Measurements from ENCODE around the gene PDIA2. TPM values are rescaled to one million over a fixed set of nuclear protein-coding genes. Genes with fewer than 3 reads are reported as not detected.
A peak's percentile ranks its signal among the peaks of the same experiment; 100 is the strongest.

PDIA2 gene
- total RNA-seq (under 1 TPM in 1 of 2 donors, not detected in 1; 0.99 TPM), total RNA-seq (0 to 0.12 reads per million in 2 donors)

GRCh38 chr16:283033-283805 is at the start of gene PDIA2:
Gene PDIA2, plus strand, starts transcription at chr16:283164. Its CDS starts 6 bp downstream, at chr16:283170.
- H3K27ac Mint-ChIP-seq = no peak within 1 kb of the TSS
- DNase-seq (no peak), ATAC-seq (no peak)
- peaks cover 2% of the 10 kb centered on the region for H3K36me3 Mint-ChIP-seq (ENCODE audit: low read depth)
- H3K27me3 Mint-ChIP-seq = no peaks in the 10 kb centered on the region
- H3K9me3 ChIP-seq (ENCODE audit: control insufficient read depth, low read length, poor library complexity, severe bottlenecking) = no peaks in the 10 kb centered on the region
- no peak within 1 kb of the TSS for H3K4me3 Mint-ChIP-seq
- peaks cover 5% of the 10 kb centered on the region for H3K4me1 Mint-ChIP-seq

GRCh38 chr16:234468-235305 is 48.3 kb upstream of the PDIA2 start, which contains the start of gene FAM234A:
Gene FAM234A, plus strand, starts transcription at chr16:234821. Its CDS starts 19,593 bp downstream, at chr16:254414.
- Mint-ChIP-seq H3K36me3 (ENCODE audit: low read depth) (no peaks in the 10 kb centered on the region), H3K4me1 (peaks cover 13% of the 10 kb centered on the region), H3K27me3 (no peaks in the 10 kb centered on the region), H3K27ac (peak within 1 kb of the TSS; percentile 99), H3K4me3 (peak within 1 kb of the TSS; percentile 94)
- H3K9me3 ChIP-seq (ENCODE audit: control insufficient read depth, low read length, poor library complexity, severe bottlenecking) = no peaks in the 10 kb centered on the region
- peak; percentile 93 to 98 (median 94) for DNase-seq
- peak; percentile 90 for ATAC-seq

- Mint-ChIP-seq H3K27ac (peak overlapping the region; percentile 11), H3K27me3 (no peaks in the 10 kb centered on the region), H3K4me3 (no peak overlapping the region), H3K36me3 (ENCODE audit: low read depth) (no peaks in the 10 kb centered on the region), H3K4me1 (peaks cover 7% of the 10 kb centered on the region)
- DNase-seq = no peak
- H3K9me3 ChIP-seq (ENCODE audit: control insufficient read depth, low read length, poor library complexity, severe bottlenecking) = no peaks in the 10 kb centered on the region
- no peak for ATAC-seq
These were observed 43.1 kb upstream of the PDIA2 start for GRCh38 chr16:239948-240277.

GRCh38 chr16:240559-240958 is 42.4 kb upstream of the PDIA2 start:
- Mint-ChIP-seq H3K4me1 (peaks cover 3% of the 10 kb centered on the region), H3K36me3 (ENCODE audit: low read depth) (no peaks in the 10 kb centered on the region), H3K4me3 (no peak overlapping the region), H3K27me3 (no peaks in the 10 kb centered on the region), H3K27ac (no peak overlapping the region)
- ATAC-seq = no peak
- H3K9me3 ChIP-seq (ENCODE audit: control insufficient read depth, low read length, poor library complexity, severe bottlenecking) = no peaks in the 10 kb centered on the region
- no peak for DNase-seq

GRCh38 chr16:242281-242680 is 40.7 kb upstream of the PDIA2 start:
- ATAC-seq (no peak), DNase-seq (no peak)
- H3K9me3 ChIP-seq (ENCODE audit: control insufficient read depth, low read length, poor library complexity, severe bottlenecking) = no peaks in the 10 kb centered on the region
- Mint-ChIP-seq H3K27me3 (no peaks in the 10 kb centered on the region), H3K27ac (peak overlapping the region; percentile 27), H3K36me3 (ENCODE audit: low read depth) (no peaks in the 10 kb centered on the region), H3K4me3 (no peak overlapping the region), H3K4me1 (peaks cover 2% of the 10 kb centered on the region)

GRCh38 chr16:243348-243747 is 39.6 kb upstream of the PDIA2 start:
- Mint-ChIP-seq H3K27me3 (no peaks in the 10 kb centered on the region), H3K4me1 (peaks cover 2% of the 10 kb centered on the region), H3K4me3 (no peak overlapping the region), H3K36me3 (ENCODE audit: low read depth) (no peaks in the 10 kb centered on the region), H3K27ac (peak overlapping the region; percentile 27)
- no peak for DNase-seq
- no peak for ATAC-seq
- H3K9me3 ChIP-seq (ENCODE audit: control insufficient read depth, low read length, poor library complexity, severe bottlenecking) = no peaks in the 10 kb centered on the region

GRCh38 chr16:245105-245504 is 37.9 kb upstream of the PDIA2 start:
- Mint-ChIP-seq H3K27ac (no peak overlapping the region), H3K27me3 (no peaks in the 10 kb centered on the region), H3K4me3 (no peak overlapping the region), H3K4me1 (peaks cover 2% of the 10 kb centered on the region), H3K36me3 (ENCODE audit: low read depth) (no peaks in the 10 kb centered on the region)
- ATAC-seq (no peak), DNase-seq (no peak)
- H3K9me3 ChIP-seq (ENCODE audit: control insufficient read depth, low read length, poor library complexity, severe bottlenecking) = no peaks in the 10 kb centered on the region

- Mint-ChIP-seq H3K36me3 (ENCODE audit: low read depth) (no peaks in the 10 kb centered on the region), H3K27me3 (no peaks in the 10 kb centered on the region), H3K27ac (no peak overlapping the region), H3K4me3 (no peak overlapping the region), H3K4me1 (peaks cover 2% of the 10 kb centered on the region)
- ATAC-seq (no peak), DNase-seq (no peak)
- H3K9me3 ChIP-seq (ENCODE audit: control insufficient read depth, low read length, poor library complexity, severe bottlenecking) = no peaks in the 10 kb centered on the region
These were observed 35.9 kb upstream of the PDIA2 start for GRCh38 chr16:247027-247426.

- H3K27me3 Mint-ChIP-seq = no peaks in the 10 kb centered on the region
- no peaks in the 10 kb centered on the region for H3K36me3 Mint-ChIP-seq (ENCODE audit: low read depth)
- no peaks in the 10 kb centered on the region for H3K9me3 ChIP-seq (ENCODE audit: control insufficient read depth, low read length, poor library complexity, severe bottlenecking)
- ATAC-seq (no peak), DNase-seq (no peak)
- H3K4me1 Mint-ChIP-seq = peaks cover 14% of the 10 kb centered on the region
- H3K27ac Mint-ChIP-seq = no peak overlapping the region
- no peak overlapping the region for H3K4me3 Mint-ChIP-seq
These were observed 33.5 kb upstream of the PDIA2 start for GRCh38 chr16:249431-249830.

GRCh38 chr16:252366-253337 is 30.3 kb upstream of the PDIA2 start:
- Mint-ChIP-seq H3K27ac (peak overlapping the region; percentile 94), H3K4me3 (peak overlapping the region; percentile 91), H3K27me3 (no peaks in the 10 kb centered on the region), H3K4me1 (peaks cover 14% of the 10 kb centered on the region), H3K36me3 (ENCODE audit: low read depth) (no peaks in the 10 kb centered on the region)
- DNase-seq (no peak), ATAC-seq (peak; percentile 78)
- H3K9me3 ChIP-seq (ENCODE audit: control insufficient read depth, low read length, poor library complexity, severe bottlenecking) = no peaks in the 10 kb centered on the region

- Mint-ChIP-seq H3K4me1 (peaks cover 14% of the 10 kb centered on the region), H3K4me3 (no peak overlapping the region), H3K27ac (no peak overlapping the region), H3K27me3 (no peaks in the 10 kb centered on the region), H3K36me3 (ENCODE audit: low read depth) (no peaks in the 10 kb centered on the region)
- DNase-seq (no peak), ATAC-seq (no peak)
- no peaks in the 10 kb centered on the region for H3K9me3 ChIP-seq (ENCODE audit: control insufficient read depth, low read length, poor library complexity, severe bottlenecking)
These were observed 29.1 kb upstream of the PDIA2 start for GRCh38 chr16:253833-254232.

- no peaks in the 10 kb centered on the region for H3K27me3 Mint-ChIP-seq
- H3K36me3 Mint-ChIP-seq (ENCODE audit: low read depth) = no peaks in the 10 kb centered on the region
- H3K27ac Mint-ChIP-seq = no peak overlapping the region
- H3K9me3 ChIP-seq (ENCODE audit: control insufficient read depth, low read length, poor library complexity, severe bottlenecking) = no peaks in the 10 kb centered on the region
- DNase-seq (no peak), ATAC-seq (no peak)
- H3K4me1 Mint-ChIP-seq = peaks cover 14% of the 10 kb centered on the region
- no peak overlapping the region for H3K4me3 Mint-ChIP-seq
These were observed 28.5 kb upstream of the PDIA2 start for GRCh38 chr16:254461-254860.

GRCh38 chr16:255183-255582 is 27.8 kb upstream of the PDIA2 start:
- Mint-ChIP-seq H3K36me3 (ENCODE audit: low read depth) (no peaks in the 10 kb centered on the region), H3K4me1 (peaks cover 14% of the 10 kb centered on the region), H3K27ac (no peak overlapping the region), H3K4me3 (no peak overlapping the region), H3K27me3 (no peaks in the 10 kb centered on the region)
- ATAC-seq = no peak
- no peaks in the 10 kb centered on the region for H3K9me3 ChIP-seq (ENCODE audit: control insufficient read depth, low read length, poor library complexity, severe bottlenecking)
- DNase-seq = no peak

Data from T-helper 17 cell (primary cell).